ENCODE results near the gene CAMSAP1.

The CAMSAP1 gene

DNA sequence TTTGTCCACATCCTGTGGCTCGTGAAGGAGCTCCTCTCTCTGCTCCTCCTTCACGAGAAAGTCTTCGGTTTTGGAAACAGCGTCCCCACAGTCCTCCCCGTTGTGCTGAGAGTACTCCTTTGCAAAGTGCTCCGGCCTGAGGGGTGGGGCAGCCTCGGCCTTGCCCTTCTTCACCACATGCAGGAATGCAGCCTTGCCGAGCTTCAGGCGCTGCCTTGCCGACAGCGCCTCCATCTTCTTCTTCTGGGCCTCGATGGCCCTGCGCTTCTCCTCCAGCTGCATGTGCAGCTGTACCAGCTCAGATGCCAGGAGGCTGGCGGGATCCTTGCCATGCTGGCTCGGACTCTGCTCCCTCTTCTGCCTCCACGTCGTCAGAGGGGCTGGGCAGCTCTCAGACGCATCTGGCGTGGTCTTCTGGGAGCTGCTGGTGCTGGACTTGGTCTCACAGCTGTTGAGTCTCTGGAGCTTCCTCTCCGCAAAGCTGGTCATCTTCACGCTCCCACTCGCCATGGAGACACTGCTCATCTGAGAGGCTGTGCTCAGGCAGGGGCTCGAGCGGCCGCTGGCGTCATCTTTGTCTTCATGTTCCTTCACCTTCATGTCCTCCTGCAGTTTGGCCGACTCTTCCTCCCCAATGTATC lies 85.5 kb downstream of the CAMSAP1 start:
- ATAC-seq, result no peak
- TF ChIP-seq ZNF8 (CRISPR knock-in tag; IDR thresholded peaks at IDR 0.05), result no peak
- no peak for TF ChIP-seq PPARA (CRISPR knock-in tag; IDR thresholded peaks at IDR 0.05; ENCODE audit: borderline replicate concordance)
- TF ChIP-seq, protein P1, sequence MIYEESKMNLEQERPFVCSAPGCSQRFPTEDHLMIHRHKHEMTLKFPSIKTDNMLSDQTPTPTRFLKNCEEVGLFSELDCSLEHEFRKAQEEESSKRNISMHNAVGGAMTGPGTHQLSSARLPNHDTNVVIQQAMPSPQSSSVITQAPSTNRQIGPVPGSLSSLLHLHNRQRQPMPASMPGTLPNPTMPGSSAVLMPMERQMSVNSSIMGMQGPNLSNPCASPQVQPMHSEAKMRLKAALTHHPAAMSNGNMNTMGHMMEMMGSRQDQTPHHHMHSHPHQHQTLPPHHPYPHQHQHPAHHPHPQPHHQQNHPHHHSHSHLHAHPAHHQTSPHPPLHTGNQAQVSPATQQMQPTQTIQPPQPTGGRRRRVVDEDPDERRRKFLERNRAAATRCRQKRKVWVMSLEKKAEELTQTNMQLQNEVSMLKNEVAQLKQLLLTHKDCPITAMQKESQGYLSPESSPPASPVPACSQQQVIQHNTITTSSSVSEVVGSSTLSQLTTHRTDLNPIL (CRISPR knock-in tag; IDR thresholded peaks at IDR 0.05; ENCODE audit: low read depth), result no peak
- no peak for TF ChIP-seq RARB (CRISPR knock-in tag; IDR thresholded peaks at IDR 0.05)
- TF ChIP-seq CSRNP3 (CRISPR knock-in tag; IDR thresholded peaks at IDR 0.05), result no peak
- no peak for TF ChIP-seq ZNF70 (CRISPR knock-in tag; IDR thresholded peaks at IDR 0.05)
- TF ChIP-seq, protein P2, sequence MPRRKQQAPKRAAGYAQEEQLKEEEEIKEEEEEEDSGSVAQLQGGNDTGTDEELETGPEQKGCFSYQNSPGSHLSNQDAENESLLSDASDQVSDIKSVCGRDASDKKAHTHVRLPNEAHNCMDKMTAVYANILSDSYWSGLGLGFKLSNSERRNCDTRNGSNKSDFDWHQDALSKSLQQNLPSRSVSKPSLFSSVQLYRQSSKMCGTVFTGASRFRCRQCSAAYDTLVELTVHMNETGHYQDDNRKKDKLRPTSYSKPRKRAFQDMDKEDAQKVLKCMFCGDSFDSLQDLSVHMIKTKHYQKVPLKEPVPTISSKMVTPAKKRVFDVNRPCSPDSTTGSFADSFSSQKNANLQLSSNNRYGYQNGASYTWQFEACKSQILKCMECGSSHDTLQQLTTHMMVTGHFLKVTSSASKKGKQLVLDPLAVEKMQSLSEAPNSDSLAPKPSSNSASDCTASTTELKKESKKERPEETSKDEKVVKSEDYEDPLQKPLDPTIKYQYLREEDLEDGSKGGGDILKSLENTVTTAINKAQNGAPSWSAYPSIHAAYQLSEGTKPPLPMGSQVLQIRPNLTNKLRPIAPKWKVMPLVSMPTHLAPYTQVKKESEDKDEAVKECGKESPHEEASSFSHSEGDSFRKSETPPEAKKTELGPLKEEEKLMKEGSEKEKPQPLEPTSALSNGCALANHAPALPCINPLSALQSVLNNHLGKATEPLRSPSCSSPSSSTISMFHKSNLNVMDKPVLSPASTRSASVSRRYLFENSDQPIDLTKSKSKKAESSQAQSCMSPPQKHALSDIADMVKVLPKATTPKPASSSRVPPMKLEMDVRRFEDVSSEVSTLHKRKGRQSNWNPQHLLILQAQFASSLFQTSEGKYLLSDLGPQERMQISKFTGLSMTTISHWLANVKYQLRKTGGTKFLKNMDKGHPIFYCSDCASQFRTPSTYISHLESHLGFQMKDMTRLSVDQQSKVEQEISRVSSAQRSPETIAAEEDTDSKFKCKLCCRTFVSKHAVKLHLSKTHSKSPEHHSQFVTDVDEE (CRISPR knock-in tag; IDR thresholded peaks at IDR 0.05), result no peak
- TF ChIP-seq TCF4 (CRISPR knock-in tag; IDR thresholded peaks at IDR 0.05; ENCODE audit: borderline replicate concordance), result no peak

DNA sequence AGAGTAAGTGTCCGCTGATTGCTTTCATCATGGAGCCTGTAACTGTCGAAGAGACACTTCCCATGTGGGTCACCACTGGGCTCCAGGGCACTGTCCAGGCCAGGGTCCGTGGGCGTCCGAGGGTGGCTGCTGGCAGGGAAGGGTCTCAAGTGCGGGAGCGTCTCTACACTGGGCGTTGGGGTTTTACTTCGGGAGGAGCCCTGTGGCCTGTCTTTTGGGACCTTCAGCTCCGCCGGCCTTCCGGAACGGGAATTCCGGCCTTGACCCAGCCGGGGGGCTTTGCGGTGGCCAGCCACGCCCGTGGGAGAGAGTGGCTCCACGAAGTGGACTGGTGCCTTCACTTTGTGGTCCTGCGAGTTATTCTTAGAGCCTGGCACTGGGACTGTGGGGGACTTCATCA lies 86.2 kb downstream of the CAMSAP1 start:
- ATAC-seq, result no peak
- TF ChIP-seq POU6F1 (CRISPR knock-in tag; IDR thresholded peaks at IDR 0.05; ENCODE audit: borderline replicate concordance, low read depth), result no peak
- TF ChIP-seq BACH2 (CRISPR knock-in tag; IDR thresholded peaks at IDR 0.05; ENCODE audit: borderline replicate concordance), result no peak
- TF ChIP-seq TCF4 (CRISPR knock-in tag; IDR thresholded peaks at IDR 0.05; ENCODE audit: borderline replicate concordance), result no peak
- TF ChIP-seq OSR1 (CRISPR knock-in tag; IDR thresholded peaks at IDR 0.05), result no peak
- no peak for TF ChIP-seq PPARA (CRISPR knock-in tag; IDR thresholded peaks at IDR 0.05; ENCODE audit: borderline replicate concordance)
- no peak for TF ChIP-seq ZC3H10 (CRISPR knock-in tag; IDR thresholded peaks at IDR 0.05)
- no peak for TF ChIP-seq ZNF565 (CRISPR knock-in tag; conservative IDR thresholded peaks at IDR 0.05; ENCODE audit: low read depth)
- no peak for TF ChIP-seq PATZ1 (CRISPR knock-in tag; IDR thresholded peaks at IDR 0.05; ENCODE audit: borderline replicate concordance)
- TF ChIP-seq, protein P1 (CRISPR knock-in tag; IDR thresholded peaks at IDR 0.05; ENCODE audit: low read depth), result no peak
- no peak for TF ChIP-seq GLIS3 (CRISPR knock-in tag; IDR thresholded peaks at IDR 0.05)
- no peak for TF ChIP-seq ZNF70 (CRISPR knock-in tag; IDR thresholded peaks at IDR 0.05)
- TF ChIP-seq SNAI2 (CRISPR knock-in tag; IDR thresholded peaks at IDR 0.05), result no peak
- no peak for TF ChIP-seq CSDC2 (CRISPR knock-in tag; IDR thresholded peaks at IDR 0.05)

GRCh38 chr9:135820661-135821060 lies 86.7 kb downstream of the CAMSAP1 start:
- no peak for TF ChIP-seq ZFP3 (CRISPR knock-in tag; IDR thresholded peaks at IDR 0.05)
- no peak for TF ChIP-seq PATZ1 (CRISPR knock-in tag; IDR thresholded peaks at IDR 0.05; ENCODE audit: borderline replicate concordance)
- TF ChIP-seq ZNF8 (CRISPR knock-in tag; IDR thresholded peaks at IDR 0.05), result no peak
- no peak for TF ChIP-seq BACH2 (CRISPR knock-in tag; IDR thresholded peaks at IDR 0.05; ENCODE audit: borderline replicate concordance)
- no peak for TF ChIP-seq ARNTL (CRISPR knock-in tag; IDR thresholded peaks at IDR 0.05; ENCODE audit: borderline replicate concordance, low read depth)
- no peak for TF ChIP-seq ISL1 (CRISPR knock-in tag; IDR thresholded peaks at IDR 0.05)
- TF ChIP-seq ZFP30 (CRISPR knock-in tag; IDR thresholded peaks at IDR 0.05), result no peak
- TF ChIP-seq, protein P1 (CRISPR knock-in tag; IDR thresholded peaks at IDR 0.05; ENCODE audit: low read depth), result no peak
- no peak for TF ChIP-seq ZC3H10 (CRISPR knock-in tag; IDR thresholded peaks at IDR 0.05)
- no peak for TF ChIP-seq SNAI2 (CRISPR knock-in tag; IDR thresholded peaks at IDR 0.05)
- no peak for ATAC-seq

Measured in SK-N-SH treated with all-trans-retinoic acid at 6 μM for 48 hours (cell line).